ENCODE results near the gene SLC25A4. TPM values are rescaled to one million over a fixed set of nuclear protein-coding genes. Genes with fewer than 3 reads are reported as not detected.
A peak's percentile ranks its signal among the peaks of the same experiment; 100 is the strongest.

Gene SLC25A4
- polyA plus RNA-seq, 1 donor (not counting 4 experiments of a cell fraction or from before 2014, with no cell fraction given): 13.2 TPM

DNA sequence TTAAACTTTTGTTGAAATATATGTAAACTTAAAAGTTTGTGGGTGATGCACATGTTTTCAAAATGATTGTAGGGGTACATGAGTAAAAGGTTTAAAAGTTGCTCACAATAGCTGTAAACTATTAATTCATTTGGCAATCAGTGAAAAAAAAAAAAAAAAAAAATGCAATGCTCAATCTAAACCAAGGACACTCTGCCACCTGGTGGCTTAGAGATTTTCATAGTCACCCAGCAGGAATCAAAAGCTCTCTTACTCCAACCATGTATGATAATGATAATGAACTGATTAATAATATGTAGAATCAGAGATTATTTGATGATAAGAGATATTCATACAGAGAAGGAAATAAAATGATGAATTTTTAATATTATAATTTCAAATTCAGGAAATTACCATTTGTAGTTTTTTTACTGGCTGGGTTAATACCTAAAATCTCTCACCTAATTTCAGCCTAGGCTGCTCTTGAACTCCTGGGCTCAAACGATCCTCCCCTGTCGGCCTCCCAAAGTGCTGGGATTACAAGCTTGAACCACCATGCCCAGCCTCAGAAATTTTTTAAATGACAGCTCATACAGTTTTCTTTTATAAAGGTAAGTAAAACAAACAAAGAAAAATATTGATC, 46.9 kb upstream of the SLC25A4 start:
- no peak for DNase-seq (ENCODE audit: low read depth, low spot score)
- H3K9me1 ChIP-seq (ENCODE audit: control insufficient read depth, extremely low read depth, insufficient read depth, low read length): no peaks in the 10 kb centered on the region
- TF ChIP-seq, protein P1, sequence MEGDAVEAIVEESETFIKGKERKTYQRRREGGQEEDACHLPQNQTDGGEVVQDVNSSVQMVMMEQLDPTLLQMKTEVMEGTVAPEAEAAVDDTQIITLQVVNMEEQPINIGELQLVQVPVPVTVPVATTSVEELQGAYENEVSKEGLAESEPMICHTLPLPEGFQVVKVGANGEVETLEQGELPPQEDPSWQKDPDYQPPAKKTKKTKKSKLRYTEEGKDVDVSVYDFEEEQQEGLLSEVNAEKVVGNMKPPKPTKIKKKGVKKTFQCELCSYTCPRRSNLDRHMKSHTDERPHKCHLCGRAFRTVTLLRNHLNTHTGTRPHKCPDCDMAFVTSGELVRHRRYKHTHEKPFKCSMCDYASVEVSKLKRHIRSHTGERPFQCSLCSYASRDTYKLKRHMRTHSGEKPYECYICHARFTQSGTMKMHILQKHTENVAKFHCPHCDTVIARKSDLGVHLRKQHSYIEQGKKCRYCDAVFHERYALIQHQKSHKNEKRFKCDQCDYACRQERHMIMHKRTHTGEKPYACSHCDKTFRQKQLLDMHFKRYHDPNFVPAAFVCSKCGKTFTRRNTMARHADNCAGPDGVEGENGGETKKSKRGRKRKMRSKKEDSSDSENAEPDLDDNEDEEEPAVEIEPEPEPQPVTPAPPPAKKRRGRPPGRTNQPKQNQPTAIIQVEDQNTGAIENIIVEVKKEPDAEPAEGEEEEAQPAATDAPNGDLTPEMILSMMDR (optimal IDR thresholded peaks at IDR 0.05 in 1 of 3, IDR thresholded peaks at IDR 0.05 in 1 of 3, conservative IDR thresholded peaks at IDR 0.05 in 1 of 3; ENCODE audit: extremely low read depth in 1 of 3, insufficient read depth in 2 of 3, low read length in 3 of 3): peak in 2 of 3 experiments; percentile 45 to 47
- TF ChIP-seq EZH2 (IDR thresholded peaks at IDR 0.05; ENCODE audit: low read length): no peak
- H3K9me3 ChIP-seq (ENCODE audit: control insufficient read depth, low read depth, low read length): no peaks in the 10 kb centered on the region
- H3K79me2 ChIP-seq (ENCODE audit: control insufficient read depth, insufficient read depth, low read length): no peaks in the 10 kb centered on the region
- no peaks in the 10 kb centered on the region for H3K4me1 ChIP-seq (ENCODE audit: control insufficient read depth, extremely low read depth, insufficient read depth, low read length)
- no peak overlapping the region for H3K9ac ChIP-seq (ENCODE audit: control insufficient read depth, extremely low read depth, insufficient read depth, low read length)
- no peaks in the 10 kb centered on the region for H4K20me1 ChIP-seq (ENCODE audit: control insufficient read depth, extremely low read depth, insufficient read depth, low read length)
- no peak overlapping the region for H3K4me2 ChIP-seq (ENCODE audit: control insufficient read depth, extremely low read depth, insufficient read depth, low read depth, low read length)
- no peak overlapping the region for H3K27ac ChIP-seq (ENCODE audit: control insufficient read depth, insufficient read depth, low read length)
- H3K36me3 ChIP-seq (ENCODE audit: control insufficient read depth in 2 of 2, extremely low read depth in 1 of 2, insufficient read depth in 2 of 2, low read length in 2 of 2): no peaks in the 10 kb centered on the region
- no peak overlapping the region for H3K4me3 ChIP-seq (ENCODE audit: control insufficient read depth in 2 of 3, extremely low read depth in 1 of 3, insufficient read depth in 2 of 3, low read depth in 1 of 3, low read length in 3 of 3)
- dilution Hi-C loops (cut with MboI; ENCODE audit: extremely low pct_ligation_motif_present, low sequenced_read_pairs): no loop called here
- no peaks in the 10 kb centered on the region for H3K27me3 ChIP-seq (ENCODE audit: control insufficient read depth, extremely low read depth, insufficient read depth, low read length)
- no peak for FAIRE-seq
- no peak overlapping the region for H2AFZ ChIP-seq (ENCODE audit: control insufficient read depth, low read length)

DNA sequence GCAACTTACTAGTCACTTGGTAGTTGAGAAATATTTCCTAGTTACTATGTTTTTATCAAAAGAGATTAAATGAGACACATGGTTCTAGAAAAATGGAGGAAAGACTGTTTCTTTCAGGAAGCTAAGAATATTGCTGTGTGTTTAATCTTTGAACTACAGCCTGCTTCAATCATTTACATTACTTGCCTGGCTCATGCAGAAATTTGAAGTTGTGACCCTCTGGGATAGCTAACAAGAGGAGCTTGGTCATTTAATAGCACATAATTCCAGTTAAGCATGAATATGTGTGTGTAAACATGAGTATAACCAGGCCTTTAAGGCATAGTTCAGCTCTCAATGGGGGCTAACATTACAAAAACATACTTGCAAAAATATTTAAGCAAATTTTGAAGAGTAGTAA, 44.6 kb upstream of the SLC25A4 start:
- H4K20me1 ChIP-seq (ENCODE audit: control insufficient read depth, extremely low read depth, insufficient read depth, low read length): no peaks in the 10 kb centered on the region
- H3K9me3 ChIP-seq (ENCODE audit: control insufficient read depth, low read depth, low read length): no peaks in the 10 kb centered on the region
- no peaks in the 10 kb centered on the region for H3K9me1 ChIP-seq (ENCODE audit: control insufficient read depth, extremely low read depth, insufficient read depth, low read length)
- dilution Hi-C loops (cut with MboI; ENCODE audit: extremely low pct_ligation_motif_present, low sequenced_read_pairs): no loop called here
- H3K27ac ChIP-seq (ENCODE audit: control insufficient read depth, insufficient read depth, low read length): no peak overlapping the region
- no peak overlapping the region for H3K4me2 ChIP-seq (ENCODE audit: control insufficient read depth, extremely low read depth, insufficient read depth, low read depth, low read length)
- H3K4me1 ChIP-seq (ENCODE audit: control insufficient read depth, extremely low read depth, insufficient read depth, low read length): no peaks in the 10 kb centered on the region
- H3K4me3 ChIP-seq (ENCODE audit: control insufficient read depth in 2 of 3, extremely low read depth in 1 of 3, insufficient read depth in 2 of 3, low read depth in 1 of 3, low read length in 3 of 3): no peak overlapping the region
- H3K36me3 ChIP-seq (ENCODE audit: control insufficient read depth in 2 of 2, extremely low read depth in 1 of 2, insufficient read depth in 2 of 2, low read length in 2 of 2): no peaks in the 10 kb centered on the region
- H3K79me2 ChIP-seq (ENCODE audit: control insufficient read depth, insufficient read depth, low read length): no peaks in the 10 kb centered on the region
- H3K9ac ChIP-seq (ENCODE audit: control insufficient read depth, extremely low read depth, insufficient read depth, low read length): no peak overlapping the region
- DNase-seq (ENCODE audit: low read depth, low spot score): no peak
- no peaks in the 10 kb centered on the region for H3K27me3 ChIP-seq (ENCODE audit: control insufficient read depth, extremely low read depth, insufficient read depth, low read length)
- no peak for FAIRE-seq
- TF ChIP-seq, protein P1 (optimal IDR thresholded peaks at IDR 0.05 in 1 of 3, IDR thresholded peaks at IDR 0.05 in 1 of 3, conservative IDR thresholded peaks at IDR 0.05 in 1 of 3; ENCODE audit: extremely low read depth in 1 of 3, insufficient read depth in 2 of 3, low read length in 3 of 3): no peak
- TF ChIP-seq EZH2 (IDR thresholded peaks at IDR 0.05; ENCODE audit: low read length): no peak
- no peak overlapping the region for H2AFZ ChIP-seq (ENCODE audit: control insufficient read depth, low read length)

Data from keratinocyte (primary cell).